ENCODE results near the gene KCNA2. TPM values are rescaled to one million over a fixed set of nuclear protein-coding genes. Genes with fewer than 3 reads are reported as not detected.

KCNA2 gene
- polyA plus RNA-seq, 1 of the 3 experiments (the other 2 are of a cell fraction) = not detected

GRCh38 chr1:110605446-110605845 lies 712 bp downstream of the KCNA2 start (continued):
- no peak for TF ChIP-seq USF1 (IDR thresholded peaks at IDR 0.05; ENCODE audit: borderline replicate concordance, low read depth)

- Histone ChIP-seq H3K27ac (ENCODE audit: low read depth in 2 of 2, low read length in 1 of 2) (no peak overlapping the region), H3K9me2 (no peaks in the 10 kb centered on the region), H3F3A (replicated peaks; ENCODE audit: insufficient read depth) (no peaks in the 10 kb centered on the region), H3K36me3 (replicated peaks in 1 of 2; ENCODE audit: control insufficient read depth in 1 of 2, insufficient read depth in 2 of 2, low read length in 1 of 2) (no peaks in the 10 kb centered on the region), H3K9me3 (no peaks in the 10 kb centered on the region), H3K4me1 (ENCODE audit: control insufficient read depth in 1 of 2, insufficient read depth in 2 of 2, low read depth in 1 of 2, low read length in 1 of 2) (peaks cover 0 to 10% of the 10 kb centered on the region in 2 experiments; a peak in 2 of 4 replicates), H4K20me1 (ENCODE audit: insufficient read depth) (no peaks in the 10 kb centered on the region), H3K79me2 (ENCODE audit: insufficient read depth) (no peaks in the 10 kb centered on the region), H3K27me3 (ENCODE audit: insufficient read depth) (peaks cover 53% of the 10 kb centered on the region), H3K9ac (no peak overlapping the region), H3K4me3 (ENCODE audit: low read depth in 2 of 2, low read length in 1 of 2) (no peak overlapping the region), H3K4me2 (no peak overlapping the region), H2AFZ (ENCODE audit: low read depth) (no peak overlapping the region)
- CTCF ChIA-PET = interaction anchor here (0.6 to 11.6 kb wide), 7 partner anchors 10 to 295 kb away, joined by 3 to 97 read pairs (median 50); no protein-coding TSS in a partner anchor
- POLR2A ChIA-PET = no interaction called here
- no peak for DNase-seq
- whole genome bisulfite sequencing (ENCODE audit: low lambda C conversion rate) = 38% methylated on average over 1 of the region's 9 CpGs
- TF ChIP-seq FOXJ3 (CRISPR knock-in tag; IDR thresholded peaks at IDR 0.05) = no peak
- TF ChIP-seq YY1 (IDR thresholded peaks at IDR 0.05; ENCODE audit: low read depth) = no peak
- TF ChIP-seq MAX (IDR thresholded peaks at IDR 0.05; ENCODE audit: low read depth) = no peak
- no peak for TF ChIP-seq IRF3 (IDR thresholded peaks at IDR 0.05; ENCODE audit: low read depth, low read length)
- no peak for TF ChIP-seq JUND (IDR thresholded peaks at IDR 0.05)
- TF ChIP-seq RXRA (IDR thresholded peaks at IDR 0.05; ENCODE audit: borderline replicate concordance, low read depth) = no peak
- TF ChIP-seq MXI1 (IDR thresholded peaks at IDR 0.05; ENCODE audit: low read depth, low read length) = no peak
- TF ChIP-seq CTCF (IDR thresholded peaks at IDR 0.05) = no peak
- TF ChIP-seq EP300 (IDR thresholded peaks at IDR 0.05; ENCODE audit: borderline replicate concordance in 1 of 2, low read depth in 1 of 2, low read length in 1 of 2) = no peak
- no peak for TF ChIP-seq SIN3A (IDR thresholded peaks at IDR 0.05; ENCODE audit: borderline replicate concordance, low read depth, low read length)
- TF ChIP-seq RFX5 (IDR thresholded peaks at IDR 0.05; ENCODE audit: low read length) = no peak
- no peak for TF ChIP-seq MEF2A (IDR thresholded peaks at IDR 0.05; ENCODE audit: borderline replicate concordance, low read depth)
- no peak for TF ChIP-seq ELF1 (IDR thresholded peaks at IDR 0.05)
- TF ChIP-seq, protein P1, sequence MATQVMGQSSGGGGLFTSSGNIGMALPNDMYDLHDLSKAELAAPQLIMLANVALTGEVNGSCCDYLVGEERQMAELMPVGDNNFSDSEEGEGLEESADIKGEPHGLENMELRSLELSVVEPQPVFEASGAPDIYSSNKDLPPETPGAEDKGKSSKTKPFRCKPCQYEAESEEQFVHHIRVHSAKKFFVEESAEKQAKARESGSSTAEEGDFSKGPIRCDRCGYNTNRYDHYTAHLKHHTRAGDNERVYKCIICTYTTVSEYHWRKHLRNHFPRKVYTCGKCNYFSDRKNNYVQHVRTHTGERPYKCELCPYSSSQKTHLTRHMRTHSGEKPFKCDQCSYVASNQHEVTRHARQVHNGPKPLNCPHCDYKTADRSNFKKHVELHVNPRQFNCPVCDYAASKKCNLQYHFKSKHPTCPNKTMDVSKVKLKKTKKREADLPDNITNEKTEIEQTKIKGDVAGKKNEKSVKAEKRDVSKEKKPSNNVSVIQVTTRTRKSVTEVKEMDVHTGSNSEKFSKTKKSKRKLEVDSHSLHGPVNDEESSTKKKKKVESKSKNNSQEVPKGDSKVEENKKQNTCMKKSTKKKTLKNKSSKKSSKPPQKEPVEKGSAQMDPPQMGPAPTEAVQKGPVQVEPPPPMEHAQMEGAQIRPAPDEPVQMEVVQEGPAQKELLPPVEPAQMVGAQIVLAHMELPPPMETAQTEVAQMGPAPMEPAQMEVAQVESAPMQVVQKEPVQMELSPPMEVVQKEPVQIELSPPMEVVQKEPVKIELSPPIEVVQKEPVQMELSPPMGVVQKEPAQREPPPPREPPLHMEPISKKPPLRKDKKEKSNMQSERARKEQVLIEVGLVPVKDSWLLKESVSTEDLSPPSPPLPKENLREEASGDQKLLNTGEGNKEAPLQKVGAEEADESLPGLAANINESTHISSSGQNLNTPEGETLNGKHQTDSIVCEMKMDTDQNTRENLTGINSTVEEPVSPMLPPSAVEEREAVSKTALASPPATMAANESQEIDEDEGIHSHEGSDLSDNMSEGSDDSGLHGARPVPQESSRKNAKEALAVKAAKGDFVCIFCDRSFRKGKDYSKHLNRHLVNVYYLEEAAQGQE (IDR thresholded peaks at IDR 0.05; ENCODE audit: low read depth, low read length) = no peak
- TF ChIP-seq TCF12 (IDR thresholded peaks at IDR 0.05) = no peak
- no peak for TF ChIP-seq FOXM1 (IDR thresholded peaks at IDR 0.05; ENCODE audit: low read depth)
- TF ChIP-seq RAD21 (IDR thresholded peaks at IDR 0.05; ENCODE audit: low read length) = no peak
- TF ChIP-seq NFIC (IDR thresholded peaks at IDR 0.05; ENCODE audit: borderline replicate concordance) = no peak
- TF ChIP-seq, protein P2, sequence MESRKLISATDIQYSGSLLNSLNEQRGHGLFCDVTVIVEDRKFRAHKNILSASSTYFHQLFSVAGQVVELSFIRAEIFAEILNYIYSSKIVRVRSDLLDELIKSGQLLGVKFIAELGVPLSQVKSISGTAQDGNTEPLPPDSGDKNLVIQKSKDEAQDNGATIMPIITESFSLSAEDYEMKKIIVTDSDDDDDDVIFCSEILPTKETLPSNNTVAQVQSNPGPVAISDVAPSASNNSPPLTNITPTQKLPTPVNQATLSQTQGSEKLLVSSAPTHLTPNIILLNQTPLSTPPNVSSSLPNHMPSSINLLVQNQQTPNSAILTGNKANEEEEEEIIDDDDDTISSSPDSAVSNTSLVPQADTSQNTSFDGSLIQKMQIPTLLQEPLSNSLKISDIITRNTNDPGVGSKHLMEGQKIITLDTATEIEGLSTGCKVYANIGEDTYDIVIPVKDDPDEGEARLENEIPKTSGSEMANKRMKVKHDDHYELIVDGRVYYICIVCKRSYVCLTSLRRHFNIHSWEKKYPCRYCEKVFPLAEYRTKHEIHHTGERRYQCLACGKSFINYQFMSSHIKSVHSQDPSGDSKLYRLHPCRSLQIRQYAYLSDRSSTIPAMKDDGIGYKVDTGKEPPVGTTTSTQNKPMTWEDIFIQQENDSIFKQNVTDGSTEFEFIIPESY (IDR thresholded peaks at IDR 0.05; ENCODE audit: borderline replicate concordance, low read depth) = no peak
These were observed 1.5 kb downstream of the KCNA2 start for GRCh38 chr1:110604586-110605148.

Measured in SK-N-SH (cell line).